COLO668 (cell line): ENCODE results near the gene MUC4.

ENCODE experiments used
- DNase-seq: peaks from one replicate; lab custom pipeline; 2025; ENCODE audit not compliant: unreplicated experiment; lab: John Stamatoyannopoulos, UW

The MUC4 gene

GRCh38 chr3:195763843-195764825 is 47.6 kb downstream of the MUC4 start:
- DNase-seq, result no peak

GRCh38 chr3:195763076-195763830 is 48.5 kb downstream of the MUC4 start:
- no peak for DNase-seq

GRCh38 chr3:195762611-195763010 is 49.1 kb downstream of the MUC4 start:
- no peak for DNase-seq

GRCh38 chr3:195762249-195762585 is 49.5 kb downstream of the MUC4 start:
- no peak for DNase-seq

GRCh38 chr3:195761567-195762248 is 50.0 kb downstream of the MUC4 start:
- peak; percentile 38 for DNase-seq

- DNase-seq, result no peak
Observed at GRCh38 chr3:195761123-195761566, 50.6 kb downstream of the MUC4 start.

GRCh38 chr3:195760345-195761122 is 51.2 kb downstream of the MUC4 start:
- no peak for DNase-seq

- DNase-seq, result no peak
Observed at GRCh38 chr3:195758721-195759353, 52.9 kb downstream of the MUC4 start.

GRCh38 chr3:195757827-195758226 is 53.9 kb downstream of the MUC4 start:
- no peak for DNase-seq

- DNase-seq, result no peak
Observed at GRCh38 chr3:195757438-195757770, 54.3 kb downstream of the MUC4 start.

- DNase-seq, result no peak
Observed at GRCh38 chr3:195755791-195756676, 55.7 kb downstream of the MUC4 start.

GRCh38 chr3:195755391-195755790 is 56.3 kb downstream of the MUC4 start:
- no peak for DNase-seq

GRCh38 chr3:195754906-195755305 is 56.8 kb downstream of the MUC4 start:
- DNase-seq, result no peak

GRCh38 chr3:195754141-195754540 is 57.6 kb downstream of the MUC4 start:
- no peak for DNase-seq

GRCh38 chr3:195753581-195753980 is 58.1 kb downstream of the MUC4 start:
- no peak for DNase-seq

GRCh38 chr3:195752546-195753331 is 59.0 kb downstream of the MUC4 start:
- DNase-seq, result peak; percentile 26

- no peak for DNase-seq
Observed at GRCh38 chr3:195752066-195752465, 59.7 kb downstream of the MUC4 start.

GRCh38 chr3:195751560-195751959 is 60.2 kb downstream of the MUC4 start:
- DNase-seq, result peak; percentile 87
